ENCODE results near the gene OGA.

OGA gene

GRCh38 chr10:101818119-101818871, at the start of gene OGA:
TSS of gene OGA (minus strand) at chr10:101818444. CDS start at chr10:101818022, 422 bp downstream.
- DNase-seq (ENCODE audit: low read depth, low spot score), result peak; percentile 100
- peak within 1 kb of the TSS; percentile 87 for H3K27ac ChIP-seq

GRCh38 chr10:101867931-101868330, 49.7 kb upstream of the OGA start:
- H3K27ac ChIP-seq, result no peak overlapping the region
- DNase-seq (ENCODE audit: low read depth, low spot score), result no peak

- no peak for DNase-seq (ENCODE audit: low read depth, low spot score)
- H3K27ac ChIP-seq, result no peak overlapping the region
These were observed 41.3 kb upstream of the OGA start for GRCh38 chr10:101859530-101859929.

GRCh38 chr10:101858723-101859500, 40.7 kb upstream of the OGA start:
- DNase-seq (ENCODE audit: low read depth, low spot score), result no peak
- H3K27ac ChIP-seq, result no peak overlapping the region

- DNase-seq (ENCODE audit: low read depth, low spot score), result no peak
- no peak overlapping the region for H3K27ac ChIP-seq
These were observed 39.7 kb upstream of the OGA start for GRCh38 chr10:101857802-101858476.

GRCh38 chr10:101856626-101857025, 38.4 kb upstream of the OGA start:
- H3K27ac ChIP-seq, result no peak overlapping the region
- DNase-seq (ENCODE audit: low read depth, low spot score), result no peak

- no peak for DNase-seq (ENCODE audit: low read depth, low spot score)
- H3K27ac ChIP-seq, result no peak overlapping the region
These were observed 33.3 kb upstream of the OGA start for GRCh38 chr10:101851411-101852116.

- no peak for DNase-seq (ENCODE audit: low read depth, low spot score)
- H3K27ac ChIP-seq, result no peak overlapping the region
These were observed 32.5 kb upstream of the OGA start for GRCh38 chr10:101850749-101851148.

- no peak for DNase-seq (ENCODE audit: low read depth, low spot score)
- no peak overlapping the region for H3K27ac ChIP-seq
These were observed 30.7 kb upstream of the OGA start for GRCh38 chr10:101848894-101849351.

- H3K27ac ChIP-seq, result no peak overlapping the region
- DNase-seq (ENCODE audit: low read depth, low spot score), result no peak
These were observed 30.2 kb upstream of the OGA start for GRCh38 chr10:101848408-101848807.

GRCh38 chr10:101845893-101846292, 27.6 kb upstream of the OGA start:
- DNase-seq (ENCODE audit: low read depth, low spot score), result no peak
- no peak overlapping the region for H3K27ac ChIP-seq

GRCh38 chr10:101843032-101844021, 25.1 kb upstream of the OGA start, which contains the start of gene KCNIP2:
TSS of gene KCNIP2 (minus strand) at chr10:101843800. CDS start at chr10:101843568, 232 bp downstream.
- H3K27ac ChIP-seq, result no peak within 1 kb of the TSS
- DNase-seq (ENCODE audit: low read depth, low spot score), result no peak

GRCh38 chr10:101841826-101842225, 23.6 kb upstream of the OGA start:
- no peak overlapping the region for H3K27ac ChIP-seq
- no peak for DNase-seq (ENCODE audit: low read depth, low spot score)

GRCh38 chr10:101840741-101841453, 22.7 kb upstream of the OGA start:
- H3K27ac ChIP-seq, result no peak overlapping the region

GRCh38 chr10:101840102-101840684, 21.9 kb upstream of the OGA start:
- DNase-seq (ENCODE audit: low read depth, low spot score), result no peak
- H3K27ac ChIP-seq, result no peak overlapping the region

More at GRCh38 chr10:101840741-101841453, 22.7 kb upstream of the OGA start:
- no peak for DNase-seq (ENCODE audit: low read depth, low spot score)

GRCh38 chr10:101839416-101840063, 21.3 kb upstream of the OGA start:
- DNase-seq (ENCODE audit: low read depth, low spot score), result no peak

GRCh38 chr10:101839002-101839401, 20.8 kb upstream of the OGA start:
- DNase-seq (ENCODE audit: low read depth, low spot score), result no peak
- no peak overlapping the region for H3K27ac ChIP-seq

More at GRCh38 chr10:101839416-101840063, 21.3 kb upstream of the OGA start:
- no peak overlapping the region for H3K27ac ChIP-seq
